Suprapubic skin (tissue), 4 donors: ENCODE data around the gene SCP2. TPM values are rescaled to one million over a fixed set of nuclear protein-coding genes. Genes with fewer than 3 reads are reported as not detected.

Experiments
- DNase-seq, 2 donors: peaks; one replicate each; pipeline ENCODE4 v3.0.0-alpha.2; 2019; ENCODE audit warnings: low spot score in 2 of 2
- H3K27ac ChIP-seq: fragments of 200-600 bp; sonication (generic); one replicate; pipeline ENCODE4 v1.5.1; 2019
- H3K27me3 ChIP-seq: fragments of 200-600 bp; sonication (generic); one replicate; pipeline ENCODE4 v1.5.1; 2019
- H3K36me3 ChIP-seq: fragments of 200-600 bp; sonication (generic); one replicate; pipeline ENCODE4 v1.5.1; 2019
- H3K4me1 ChIP-seq: fragments of 200-600 bp; sonication (generic); one replicate; pipeline ENCODE4 v1.5.1; 2019
- H3K4me3 ChIP-seq: fragments of 200-600 bp; sonication (generic); one replicate; pipeline ENCODE4 v1.5.1; 2019; ENCODE audit warnings: mild to moderate bottlenecking
- H3K9me3 ChIP-seq: fragments of 200-600 bp; sonication (generic); one replicate; pipeline ENCODE4 v1.5.1; 2019
- CTCF ChIP-seq, 2 donors: fragments of 200-600 bp in 1 of 2; fragments of 450-650 bp in 1 of 2; sonication (generic) in 1 of 2; IDR thresholded peaks; one replicate each; pipeline ENCODE4 v1.5.1; 2016 to 2019; ENCODE audit warnings: antibody characterized with exemption in 2 of 2, mild to moderate bottlenecking in 1 of 2, moderate library complexity in 1 of 2
- EP300 ChIP-seq: sonication (generic); formaldehyde crosslinking; IDR thresholded peaks from one replicate; pipeline ENCODE4 v1.6.1; 2017; ENCODE audit warnings: antibody characterized with exemption
- POLR2A ChIP-seq, 2 donors: fragments of 450-650 bp; IDR thresholded peaks; one replicate each; pipeline ENCODE4 v1.6.1; 2017; ENCODE audit warnings: antibody characterized with exemption in 2 of 2, mild to moderate bottlenecking in 2 of 2, moderate library complexity in 2 of 2
- POLR2AphosphoS5 ChIP-seq, 3 donors: sonication (generic); formaldehyde crosslinking; IDR thresholded peaks; one replicate each; pipeline ENCODE4 v1.6.1; 2017; ENCODE audit warnings: antibody characterized with exemption in 3 of 3
- WGBS: methylation state at CpG from one replicate; pipeline ENCODE4 v1.1.5; 2018; 5-methylcytosine and 5-hydroxymethylcytosine counted together
- total RNA-seq, 4 donors: library from RNA; depleted of rRNA; stranded (reverse); fragments of >200 nt; gene quantifications; one replicate each; pipeline ENCODE4 v1.1.0, GENCODE V29; 2016

Gene SCP2
- total RNA-seq, 4 donors from 2014 or later = 64.5 to 122 (median 113) TPM

GRCh38 chr1:53080769-53081168, 153.7 kb downstream of the SCP2 start:
- no peak overlapping the region for H3K4me3 ChIP-seq
- H3K9me3 ChIP-seq = no peaks in the 10 kb centered on the region
- peaks cover 3% of the 10 kb centered on the region for H3K4me1 ChIP-seq
- no peak for DNase-seq
- peaks cover 43% of the 10 kb centered on the region for H3K36me3 ChIP-seq
- TF ChIP-seq CTCF (IDR thresholded peaks at IDR 0.05) (no peak), EP300 (no peak), POLR2AphosphoS5 (IDR thresholded peaks at IDR 0.05) (no peak), POLR2A (IDR thresholded peaks at IDR 0.05) (no peak)
- 57% methylated on average over 6 of the region's 15 CpGs for WGBS
- H3K27ac ChIP-seq = no peak overlapping the region
- no peaks in the 10 kb centered on the region for H3K27me3 ChIP-seq

GRCh38 chr1:53081384-53082066, 154.4 kb downstream of the SCP2 start:
- WGBS = 78% methylated on average over 5 of the region's 14 CpGs
- Histone ChIP-seq H3K4me1 (peaks cover 3% of the 10 kb centered on the region), H3K27me3 (no peaks in the 10 kb centered on the region), H3K4me3 (no peak overlapping the region), H3K9me3 (no peaks in the 10 kb centered on the region), H3K36me3 (peaks cover 43% of the 10 kb centered on the region), H3K27ac (no peak overlapping the region)
- no peak for TF ChIP-seq POLR2A (IDR thresholded peaks at IDR 0.05)
- no peak for DNase-seq

- H3K9me3 ChIP-seq = no peaks in the 10 kb centered on the region
- 80% methylated on average over 13 of the region's 13 CpGs for WGBS
- DNase-seq = no peak
These were observed 155.9 kb downstream of the SCP2 start for GRCh38 chr1:53082826-53083455.

GRCh38 chr1:53083636-53084588, 156.8 kb downstream of the SCP2 start:
- no peak for DNase-seq
- H3K4me3 ChIP-seq = no peak overlapping the region
- peaks cover 29% of the 10 kb centered on the region for H3K36me3 ChIP-seq
- TF ChIP-seq EP300 = no peak
- no peak for TF ChIP-seq CTCF (IDR thresholded peaks at IDR 0.05)
- TF ChIP-seq POLR2A (IDR thresholded peaks at IDR 0.05) = no peak
- no peak for TF ChIP-seq POLR2AphosphoS5 (IDR thresholded peaks at IDR 0.05)
- no peaks in the 10 kb centered on the region for H3K27me3 ChIP-seq
- WGBS = 79% methylated on average over 12 of the region's 17 CpGs
- no peak overlapping the region for H3K27ac ChIP-seq
- peaks cover 3% of the 10 kb centered on the region for H3K4me1 ChIP-seq
- no peaks in the 10 kb centered on the region for H3K9me3 ChIP-seq

More at GRCh38 chr1:53082826-53083455, 155.9 kb downstream of the SCP2 start:
- Histone ChIP-seq H3K4me1 (peaks cover 3% of the 10 kb centered on the region), H3K27ac (no peak overlapping the region), H3K36me3 (peaks cover 38% of the 10 kb centered on the region), H3K27me3 (no peaks in the 10 kb centered on the region), H3K4me3 (no peak overlapping the region)
- TF ChIP-seq POLR2AphosphoS5 (IDR thresholded peaks at IDR 0.05) (no peak), EP300 (no peak), POLR2A (IDR thresholded peaks at IDR 0.05) (no peak), CTCF (IDR thresholded peaks at IDR 0.05) (no peak)

GRCh38 chr1:53084589-53084971, 157.5 kb downstream of the SCP2 start:
- H3K4me1 ChIP-seq = peaks cover 3% of the 10 kb centered on the region
- peaks cover 26% of the 10 kb centered on the region for H3K36me3 ChIP-seq
- no peaks in the 10 kb centered on the region for H3K27me3 ChIP-seq
- DNase-seq = no peak
- TF ChIP-seq CTCF (IDR thresholded peaks at IDR 0.05) (no peak), POLR2A (IDR thresholded peaks at IDR 0.05) (no peak), EP300 (no peak), POLR2AphosphoS5 (IDR thresholded peaks at IDR 0.05) (no peak)
- 45% methylated on average over 7 of the region's 8 CpGs for WGBS
- H3K4me3 ChIP-seq = no peak overlapping the region
- H3K27ac ChIP-seq = no peak overlapping the region
- no peaks in the 10 kb centered on the region for H3K9me3 ChIP-seq
